T-helper 2 cell treated with Interferon-gamma antibody and Interleukin-4, amounts not matched to agents 5 μg/mL and 100 μg/mL, for 36 hours (primary cell): ENCODE data around the gene KLHL29.

Experiments
- DNase-seq: peaks from one replicate; pipeline ENCODE4 v3.0.0; 2021; ENCODE audit warnings: low spot score
- H3K27ac Mint-ChIP-seq: one replicate; pipeline ENCODE4 v1.8.0; 2021; ENCODE audit warnings: mild to moderate bottlenecking, mixed read lengths
- H3K27me3 Mint-ChIP-seq: one replicate; pipeline ENCODE4 v1.8.0; 2021; ENCODE audit warnings: low read depth, mixed read lengths
- H3K36me3 Mint-ChIP-seq: one replicate; pipeline ENCODE4 v1.8.0; 2021; ENCODE audit warnings: low read depth, mixed read lengths
- H3K4me1 Mint-ChIP-seq: one replicate; pipeline ENCODE4 v1.8.0; 2021; ENCODE audit warnings: low read depth, mixed read lengths
- H3K4me3 Mint-ChIP-seq: one replicate; pipeline ENCODE4 v1.8.0; 2022; ENCODE audit warnings: mild to moderate bottlenecking, moderate library complexity, mixed read lengths
- H3K9me3 Mint-ChIP-seq: one replicate; pipeline ENCODE4 v1.8.0; 2021; ENCODE audit warnings: mixed read lengths

The KLHL29 gene

GRCh38 chr2:23757686-23758433 lies 372.9 kb downstream of the KLHL29 start:
- Mint-ChIP-seq H3K9me3 (no peaks in the 10 kb centered on the region), H3K27me3 (no peaks in the 10 kb centered on the region), H3K36me3 (peaks cover 22% of the 10 kb centered on the region), H3K4me1 (peaks cover 7% of the 10 kb centered on the region), H3K27ac (no peak overlapping the region), H3K4me3 (no peak overlapping the region)
- no peak for DNase-seq
